Left cardiac atrium (tissue), 4 donors: ENCODE results near the gene GUK1. TPM values are rescaled to one million over a fixed set of nuclear protein-coding genes. Genes with fewer than 3 reads are reported as not detected.

ENCODE experiments used
- ATAC-seq, 2 donors: fragments of 200-7000 bp; cut with Tn5 transposase; one replicate each; pipeline ENCODE4 v1.9.1; 2020; ENCODE audit warnings: mild to moderate bottlenecking in 2 of 2, moderate library complexity in 2 of 2
- DNase-seq: peaks from one replicate; pipeline ENCODE4 v3.0.0-alpha.2; 2020
- intact Hi-C, 2 donors: fragments of 100-400 bp; cut with DNase I; formaldehyde crosslinking; loops; one replicate each; pipeline versions ENCODE4 v1.14.1 to v1.15.1; 2022 to 2023
- total RNA-seq, 2 donors: library from RNA; stranded (reverse); fragmentation: NEBNext Ultra II Directional; extraction: Animal tissue kit (Norgen Biotek cat#: 25700); gene quantifications; one replicate each; pipeline ENCODE4 v1.2.1, GENCODE V29; 2021
- donor health status: DM: no; HTN: yes; CAD: no.
- donor health status: DM: no; HTN: yes; CAD: no; lungs with severe emphysema.
- donor health status: DM: yes; HTN: yes; CAD: no.
- donor health status: Dilated cardiomyopathy.

The GUK1 gene
- total RNA-seq, 2 donors from 2014 or later = 153 to 185 TPM

DNA sequence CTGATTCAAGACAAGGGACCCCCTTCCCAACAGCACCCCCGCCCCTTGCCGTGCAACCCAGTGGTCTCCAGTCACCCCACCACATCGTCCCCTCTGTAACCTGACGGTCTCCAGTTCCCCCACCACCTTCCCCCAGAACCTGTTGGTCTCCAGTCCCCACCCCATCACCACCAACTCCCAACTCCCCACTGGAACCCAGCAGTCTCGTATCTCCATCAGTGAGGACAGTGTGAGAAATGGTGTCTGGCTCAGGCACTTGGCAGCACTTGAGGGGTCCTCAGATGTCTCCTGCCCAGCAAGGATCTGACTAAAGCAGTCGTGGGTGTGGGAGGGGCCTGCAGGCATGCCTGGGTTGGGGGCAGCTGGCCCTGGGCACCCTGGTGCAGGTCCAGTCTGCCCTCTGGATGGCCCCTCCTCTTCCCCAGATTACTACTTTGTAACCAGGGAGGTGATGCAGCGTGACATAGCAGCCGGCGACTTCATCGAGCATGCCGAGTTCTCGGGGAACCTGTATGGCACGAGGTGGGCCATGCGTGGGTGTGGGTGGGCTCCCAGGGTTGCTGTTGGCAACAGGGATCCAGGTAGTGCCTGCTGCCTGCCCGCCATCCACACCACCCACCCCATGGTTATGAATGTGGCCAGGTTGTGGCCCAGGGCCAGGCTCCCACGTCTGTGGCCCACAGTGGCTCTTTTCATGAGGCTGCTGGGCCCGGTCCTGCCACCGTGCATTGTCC, 6.5 kb downstream of the GUK1 start:
- intact Hi-C loops = no loop called here
- DNase-seq (no peak), ATAC-seq (no peak)

DNA sequence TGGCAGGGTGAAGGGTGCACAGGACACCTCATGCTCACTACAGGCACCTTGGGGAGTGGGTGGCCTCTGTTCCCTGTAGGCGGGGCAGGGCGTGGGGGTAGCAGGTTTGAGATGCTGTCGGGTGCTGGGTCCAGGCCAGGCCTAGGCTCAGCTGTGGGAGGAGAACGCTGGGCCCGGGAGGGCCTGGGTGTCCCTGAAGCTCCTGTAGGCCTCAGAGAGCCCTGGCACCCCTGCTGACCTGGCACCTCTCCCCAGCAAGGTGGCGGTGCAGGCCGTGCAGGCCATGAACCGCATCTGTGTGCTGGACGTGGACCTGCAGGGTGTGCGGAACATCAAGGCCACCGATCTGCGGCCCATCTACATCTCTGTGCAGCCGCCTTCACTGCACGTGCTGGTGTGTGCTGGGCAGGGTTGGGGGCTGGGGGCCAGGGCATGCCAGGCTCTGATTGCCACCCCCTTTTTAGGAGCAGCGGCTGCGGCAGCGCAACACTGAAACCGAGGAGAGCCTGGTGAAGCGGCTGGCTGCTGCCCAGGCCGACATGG, 7.1 kb downstream of the GUK1 start:
- intact Hi-C loops = no loop called here
- peak; percentile 29 for DNase-seq

GRCh38 chr1:228147768-228148167, 7.7 kb downstream of the GUK1 start:
- ATAC-seq = no peak
- intact Hi-C loops = no loop called here
- DNase-seq = no peak

More for the DNA sequence above, 7.1 kb downstream of the GUK1 start:
- no peak for ATAC-seq

- intact Hi-C loops = no loop called here
- ATAC-seq = no peak
- peak; percentile 42 for DNase-seq
Measured at GRCh38 chr1:228148196-228148861, 8.2 kb downstream of the GUK1 start.

GRCh38 chr1:228148935-228149405, 8.9 kb downstream of the GUK1 start:
- intact Hi-C loops = no loop called here
- ATAC-seq = no peak
- DNase-seq = peak; percentile 24

DNA sequence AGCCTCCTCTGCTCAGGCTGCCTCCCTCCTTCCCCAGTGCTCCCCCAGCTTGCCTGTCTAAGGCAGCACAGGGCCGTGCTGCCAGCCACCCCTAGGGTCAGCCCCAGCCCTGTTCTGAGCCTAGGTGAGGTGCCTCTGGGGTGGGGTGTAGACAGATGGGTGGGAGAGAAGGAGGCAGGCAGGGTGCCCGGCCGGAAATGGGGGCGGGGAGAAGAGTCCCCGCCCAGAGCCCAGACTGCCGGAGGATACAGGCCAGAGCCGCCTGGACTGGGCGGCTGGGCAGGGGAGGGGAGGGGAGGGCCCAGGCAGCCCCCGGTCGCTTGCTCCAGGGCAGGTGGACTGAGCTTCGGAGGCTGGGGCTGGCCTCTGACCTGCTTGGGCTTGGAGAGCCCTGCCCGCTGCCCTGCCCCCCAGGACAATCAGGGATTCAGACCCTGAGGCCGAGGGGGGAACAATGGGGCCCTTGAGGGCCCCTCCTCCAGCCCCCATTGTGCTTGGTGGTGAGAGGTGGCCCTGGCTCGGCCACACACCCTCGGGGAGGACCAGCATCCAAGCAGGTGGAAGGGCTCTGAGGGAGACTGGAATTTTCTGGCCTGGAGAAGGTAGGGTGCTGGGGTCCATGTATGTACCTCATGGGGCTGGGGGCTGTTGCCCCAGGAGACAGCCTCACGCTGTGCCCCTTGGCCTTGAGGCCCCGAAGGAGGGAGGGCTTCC, 9.5 kb downstream of the GUK1 start, which contains the start of gene GJC2:
Gene GJC2, plus strand, starts transcription at position 525 of the 714 bp plus-strand sequence. CDS start 7,829 bp downstream, outside the sequence.
- DNase-seq = peak; percentile 67
- intact Hi-C loops = no loop called here
- ATAC-seq = peak; percentile 61 to 62

GRCh38 chr1:228150120-228150460, 10.0 kb downstream of the GUK1 start:
- DNase-seq (no peak), ATAC-seq (peak in 1 of 2 donors; percentile 5)
- intact Hi-C loops = no loop called here

DNA sequence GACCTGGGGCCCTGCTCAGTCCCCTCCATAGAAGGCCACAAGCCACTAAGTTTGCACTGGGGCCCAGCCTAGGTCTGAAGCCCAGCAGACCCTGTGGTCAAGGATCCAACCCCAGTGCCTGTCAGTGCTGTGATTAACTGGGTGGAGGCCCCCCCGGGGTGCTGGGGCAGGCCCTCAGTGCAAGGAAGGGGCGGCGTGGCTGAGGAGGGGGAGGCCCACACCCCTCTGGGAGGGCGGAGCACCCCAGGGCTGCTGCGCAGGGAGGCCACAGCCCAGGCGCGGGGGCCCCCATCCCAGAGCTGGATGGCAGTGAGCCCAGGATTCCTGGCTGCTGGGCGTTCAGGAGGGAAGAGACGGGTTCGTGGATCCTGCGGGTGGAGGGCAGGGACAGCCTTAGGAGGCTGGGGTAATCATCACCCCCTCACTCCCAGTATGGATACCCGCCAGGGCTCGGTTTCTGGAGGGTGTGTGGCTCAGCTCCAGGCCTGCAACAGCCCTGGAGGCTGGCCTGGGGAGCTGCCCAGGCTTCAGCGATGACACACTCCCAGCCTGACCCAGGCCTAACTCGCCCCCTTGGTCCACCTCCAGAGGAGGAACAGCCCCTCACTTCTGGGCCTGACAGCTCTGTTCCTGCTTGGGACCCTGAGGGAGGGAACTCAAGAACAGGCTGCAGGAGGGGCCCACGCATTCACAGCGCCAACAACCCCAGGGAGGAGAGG, 10.5 kb downstream of the GUK1 start:
- ATAC-seq (peak; percentile 69 to 78), DNase-seq (peak; percentile 77)
- intact Hi-C loops = no loop called here

DNA sequence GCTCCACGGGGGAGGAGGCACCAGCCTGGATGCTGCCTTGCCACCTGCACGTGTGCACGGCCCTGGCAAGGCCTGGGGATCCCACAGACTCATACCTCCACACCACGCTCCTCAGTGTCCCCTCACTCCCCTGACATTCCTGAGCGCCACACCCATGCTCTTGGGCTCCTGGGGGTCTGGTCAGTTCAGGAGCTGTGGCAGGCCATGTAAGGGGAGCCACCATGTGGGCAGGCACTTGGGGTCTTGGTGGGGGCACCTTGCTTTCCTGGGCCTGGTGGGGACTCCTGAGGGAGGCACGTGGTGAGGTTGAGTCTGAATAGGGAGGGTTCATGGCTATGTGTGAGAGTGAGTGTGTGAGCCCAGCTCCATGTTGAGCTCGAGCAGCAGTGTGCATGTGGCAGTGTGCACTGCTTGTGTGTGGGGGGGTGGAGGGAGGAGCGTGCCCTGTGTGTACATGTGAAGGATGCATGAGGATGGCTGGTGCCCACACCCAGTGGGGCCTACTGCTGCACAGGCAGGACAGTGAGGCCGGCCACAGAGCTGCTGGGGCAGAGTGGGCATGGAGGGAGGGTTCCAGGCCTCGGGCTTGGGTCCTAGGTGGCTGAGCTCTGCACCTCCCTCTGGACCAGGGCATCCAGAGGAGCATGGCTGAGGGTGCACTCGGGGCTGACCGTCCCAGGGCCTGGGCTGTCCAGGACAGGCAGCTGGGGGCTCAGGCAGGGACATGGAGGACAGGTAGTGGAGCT, 11.3 kb downstream of the GUK1 start:
- DNase-seq (peak; percentile 23), ATAC-seq (peak; percentile 1 to 5)
- intact Hi-C loops = no loop called here

GRCh38 chr1:228152097-228152917, 12.2 kb downstream of the GUK1 start:
- intact Hi-C loops = no loop called here
- DNase-seq (peak; percentile 21), ATAC-seq (no peak)

- intact Hi-C loops = no loop called here
- ATAC-seq (no peak), DNase-seq (peak; percentile 21)
Measured at GRCh38 chr1:228152918-228153258, 12.8 kb downstream of the GUK1 start.

DNA sequence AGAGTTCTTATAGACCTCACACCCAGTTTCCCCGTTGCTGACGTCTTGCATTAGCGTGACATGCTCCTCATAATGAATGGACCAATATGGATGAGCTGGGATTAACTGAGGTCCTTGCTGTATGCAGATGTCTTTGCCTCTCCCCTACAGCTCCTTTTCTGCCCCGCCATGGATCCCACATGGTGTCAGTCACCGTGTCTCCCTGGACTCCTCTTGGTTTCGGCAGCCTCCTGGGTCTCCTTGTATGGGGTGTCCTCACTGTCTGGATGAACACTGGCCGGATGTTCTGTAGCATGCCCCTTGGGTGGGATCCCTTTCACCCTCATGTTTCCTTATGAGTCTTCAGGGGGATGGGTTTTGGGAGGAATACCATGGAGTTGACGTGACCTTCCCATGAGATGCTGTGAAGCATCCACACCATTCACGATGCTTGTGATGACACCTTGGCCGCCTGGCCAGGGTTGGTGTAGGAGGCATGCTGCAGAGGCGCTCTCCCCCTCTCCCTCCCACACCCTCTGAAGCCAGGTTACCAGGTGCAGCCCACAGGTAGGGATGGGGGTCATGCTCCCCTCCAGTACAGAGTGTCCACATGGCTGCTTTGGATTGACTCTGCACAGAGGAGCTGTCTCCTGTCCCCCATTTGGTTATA, 14.1 kb downstream of the GUK1 start:
- intact Hi-C loops = no loop called here
- DNase-seq (peak; percentile 6), ATAC-seq (no peak)

DNA sequence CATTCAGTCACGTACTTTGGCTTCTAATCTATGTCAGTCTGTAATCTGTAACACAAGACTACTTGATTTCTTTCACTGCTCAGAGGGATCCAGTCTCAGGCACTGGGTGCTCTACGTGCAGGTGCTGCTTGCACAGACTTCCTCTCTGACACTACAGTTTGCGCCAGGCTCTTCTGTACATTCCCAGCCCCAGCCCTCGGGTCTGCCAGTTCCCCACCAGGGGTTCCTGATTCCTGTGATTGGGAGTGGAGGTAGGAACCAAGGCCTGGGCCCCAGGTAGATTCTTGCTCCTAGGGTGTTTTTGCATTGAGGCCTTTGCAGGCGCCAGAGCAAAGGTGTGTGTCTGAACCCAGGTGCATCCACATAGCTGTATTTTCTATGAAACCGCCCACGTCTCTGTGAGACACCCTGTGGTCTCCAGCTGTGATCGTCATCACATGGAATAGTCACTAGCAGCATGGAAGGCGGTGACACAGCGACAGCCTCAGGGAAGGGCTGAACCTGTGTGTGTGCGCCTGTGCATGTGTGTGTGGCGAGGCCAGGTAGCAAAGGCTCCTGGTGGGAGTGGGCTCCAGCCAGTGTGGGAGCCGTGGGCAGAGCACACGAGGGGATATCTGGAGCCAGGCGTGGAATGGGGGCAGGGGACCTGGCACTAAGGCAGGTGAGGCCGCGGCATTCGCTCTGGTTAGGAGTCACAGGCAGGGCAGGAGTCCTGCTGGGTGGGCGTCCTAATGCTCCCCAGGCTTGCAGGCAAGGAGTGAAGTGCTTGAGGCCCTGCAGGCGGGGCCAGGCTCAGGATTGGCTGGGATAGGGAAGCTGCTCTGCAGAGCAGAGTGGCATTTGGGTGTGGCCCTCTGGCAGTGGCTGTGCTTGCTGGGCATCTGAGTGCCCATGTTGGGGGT, 14.8 kb downstream of the GUK1 start:
- ATAC-seq = no peak
- intact Hi-C loops = no loop called here
- peak; percentile 13 for DNase-seq

GRCh38 chr1:228155596-228156514, 15.8 kb downstream of the GUK1 start:
- ATAC-seq = no peak
- DNase-seq = peak; percentile 15
- intact Hi-C loops = no loop called here

- intact Hi-C loops = no loop called here
- DNase-seq (peak; percentile 10), ATAC-seq (no peak)
Measured at GRCh38 chr1:228156515-228156881, 16.4 kb downstream of the GUK1 start.
